SK-N-SH (cell line): ENCODE data around the gene ZDHHC24. TPM values are rescaled to one million over a fixed set of nuclear protein-coding genes. Genes with fewer than 3 reads are reported as not detected.

Source experiments
- CTCF ChIA-PET: fragments of 300-600, 350-600 bp; formaldehyde crosslinking; extraction: SDS; loops from one replicate; lab custom pipeline; 2021; lab: Yijun Ruan, JAX
- POLR2A ChIA-PET: fragments of 350-600 bp; sonication (Branson Sonifier 250); formaldehyde crosslinking; extraction: SDS; loops from one replicate; lab custom pipeline; 2020; ENCODE audit warnings: antibody characterized with exemption, inconsistent platforms; lab: Yijun Ruan, JAX
- DNase-seq: peaks from one replicate; pipeline ENCODE4 v3.0.0; 2012
- H2AFZ ChIP-seq: fragments of 200-600 bp; sonication (generic); 2 replicates; pipeline ENCODE4 v1.8.1; 2016; ENCODE audit warnings: antibody characterized with exemption, mild to moderate bottlenecking, low read depth
- H3F3A ChIP-seq: fragments of 200-600 bp; sonication (generic); replicated peaks from 2 replicates; pipeline ENCODE3; 2016; ENCODE audit warnings: antibody characterized with exemption, mild to moderate bottlenecking; ENCODE audit not compliant: insufficient read depth
- H3K27ac ChIP-seq, 2 experiments: fragments of 200-500 bp in 1 of 2; fragments of 200-600 bp in 1 of 2; sonication (Bioruptor generic) in 1 of 2; sonication (generic), shearing (Covaris generic) in 1 of 2; 2 replicates each; pipeline versions ENCODE4 v1.5.1 to v1.6.1; 2014 to 2016; ENCODE audit warnings: low read depth in 2 of 2, inconsistent platforms in 1 of 2, low read length in 1 of 2, mild to moderate bottlenecking in 1 of 2, mixed read lengths in 1 of 2
- H3K27me3 ChIP-seq: fragments of 200-600 bp; sonication (generic), shearing (Covaris generic); 2 replicates; pipeline ENCODE4 v1.6.1; 2016; ENCODE audit warnings: mixed run types; ENCODE audit not compliant: insufficient read depth
- H3K36me3 ChIP-seq, 2 experiments: fragments of 200-500 bp in 1 of 2; fragments of 200-600 bp in 1 of 2; sonication (Bioruptor generic) in 1 of 2; sonication (generic) in 1 of 2; replicated peaks in 1 of 2; 2 replicates each; pipeline versions ENCODE3 to v1.5.1; 2014 to 2016; ENCODE audit warnings: low read length in 1 of 2, mild to moderate bottlenecking in 1 of 2; ENCODE audit not compliant: insufficient read depth in 2 of 2, control insufficient read depth in 1 of 2
- H3K4me1 ChIP-seq, 2 experiments: fragments of 200-500 bp in 1 of 2; fragments of 200-600 bp in 1 of 2; sonication (Bioruptor generic) in 1 of 2; sonication (generic), shearing (Covaris generic) in 1 of 2; 2 replicates each; pipeline versions ENCODE4 v1.5.1 to v1.6.1; 2014 to 2016; ENCODE audit warnings: low read depth in 1 of 2, low read length in 1 of 2, mixed run types in 1 of 2; ENCODE audit not compliant: insufficient read depth in 2 of 2, control insufficient read depth in 1 of 2
- H3K4me2 ChIP-seq: fragments of 200-600 bp; sonication (generic), shearing (Covaris generic); 2 replicates; pipeline ENCODE4 v1.6.1; 2017; ENCODE audit warnings: mixed run types
- H3K4me3 ChIP-seq, 2 experiments: fragments of 200-500 bp in 1 of 2; fragments of 200-600 bp in 1 of 2; sonication (Bioruptor generic) in 1 of 2; sonication (generic), shearing (Covaris generic) in 1 of 2; 2 replicates each; pipeline versions ENCODE4 v1.5.1 to v1.8.1; 2014 to 2016; ENCODE audit warnings: low read depth in 2 of 2, inconsistent platforms in 1 of 2, low read length in 1 of 2, mild to moderate bottlenecking in 1 of 2, mixed read lengths in 1 of 2, moderate library complexity in 1 of 2
- H3K79me2 ChIP-seq: fragments of 200-600 bp; sonication (generic); 2 replicates; pipeline ENCODE4 v1.8.1; 2017; ENCODE audit warnings: mild to moderate bottlenecking; ENCODE audit not compliant: insufficient read depth
- H3K9ac ChIP-seq: fragments of 200-600 bp; sonication (generic); 2 replicates; pipeline ENCODE4 v1.6.1; 2017; ENCODE audit warnings: mixed run types
- H3K9me2 ChIP-seq: fragments of 200-600 bp; sonication (generic); 2 replicates; pipeline ENCODE4 v1.6.1; 2017; ENCODE audit warnings: mixed run types
- H3K9me3 ChIP-seq: fragments of 200-600 bp; sonication (generic); 2 replicates; pipeline ENCODE4 v1.6.1; 2017; ENCODE audit warnings: mixed run types, mild to moderate bottlenecking, moderate library complexity
- H4K20me1 ChIP-seq: fragments of 200-600 bp; sonication (generic); 2 replicates; pipeline ENCODE4 v1.6.1; 2017; ENCODE audit warnings: mild to moderate bottlenecking, mixed run types; ENCODE audit not compliant: insufficient read depth
- EP300 ChIP-seq, 2 experiments: IDR thresholded peaks; 2 replicates each; pipeline versions ENCODE4 v1.4.0 to v1.6.1; 2012; ENCODE audit warnings: borderline replicate concordance in 1 of 2, low read depth in 1 of 2, low read length in 1 of 2
- GABPA ChIP-seq: IDR thresholded peaks from 2 replicates; pipeline ENCODE4 v1.4.0; 2012; ENCODE audit warnings: low read depth, mild to moderate bottlenecking
- GATA2 ChIP-seq: sonication (generic); formaldehyde crosslinking; IDR thresholded peaks from 2 replicates; pipeline ENCODE4 v1.5.0; 2020; ENCODE audit warnings: mild to moderate bottlenecking, missing genetic modification reagents
- MEF2A ChIP-seq: IDR thresholded peaks from 2 replicates; pipeline ENCODE4 v1.4.0; 2012; ENCODE audit warnings: low read depth, borderline replicate concordance
- MXI1 ChIP-seq: IDR thresholded peaks from 2 replicates; pipeline ENCODE4 v1.6.1; 2012; ENCODE audit warnings: mild to moderate bottlenecking, low read depth, low read length, improper control_type of control experiment
- NFIC ChIP-seq: IDR thresholded peaks from 2 replicates; pipeline ENCODE4 v1.4.0; 2012; ENCODE audit warnings: borderline replicate concordance
- NRF1 ChIP-seq: IDR thresholded peaks from 2 replicates; pipeline ENCODE4 v1.6.1; 2012; ENCODE audit warnings: low read depth, mild to moderate bottlenecking, low read length
- RCOR1 ChIP-seq: fragments of 150-350 bp; IDR thresholded peaks from 2 replicates; pipeline ENCODE4 v1.6.1; 2017; ENCODE audit warnings: antibody characterized with exemption, low read length
- RFX5 ChIP-seq: IDR thresholded peaks from 2 replicates; pipeline ENCODE4 v1.6.1; 2012; ENCODE audit warnings: mild to moderate bottlenecking, improper control_type of control experiment, low read length
- RXRA ChIP-seq: IDR thresholded peaks from 2 replicates; pipeline ENCODE4 v1.4.0; 2012; ENCODE audit warnings: low read depth, mild to moderate bottlenecking, borderline replicate concordance
- SIN3A ChIP-seq: IDR thresholded peaks from 2 replicates; pipeline ENCODE4 v1.6.1; 2012; ENCODE audit warnings: low read depth, mild to moderate bottlenecking, low read length, moderate library complexity, borderline replicate concordance
- SMC3 ChIP-seq: IDR thresholded peaks from 2 replicates; pipeline ENCODE4 v1.6.1; 2012; ENCODE audit warnings: low read depth, low read length, improper control_type of control experiment
- TCF12 ChIP-seq: IDR thresholded peaks from 2 replicates; pipeline ENCODE4 v1.4.0; 2012
- TEAD4 ChIP-seq: IDR thresholded peaks from 2 replicates; pipeline ENCODE4 v1.4.0; 2012; ENCODE audit warnings: mild to moderate bottlenecking, borderline replicate concordance; ENCODE audit not compliant: insufficient read depth
- USF1 ChIP-seq: IDR thresholded peaks from 2 replicates; pipeline ENCODE4 v1.4.0; 2012; ENCODE audit warnings: low read depth, borderline replicate concordance
- USF2 ChIP-seq: fragments of 150-350 bp; IDR thresholded peaks from 2 replicates; pipeline ENCODE4 v1.6.1; 2017; ENCODE audit warnings: antibody characterized with exemption, low read length, low read depth, borderline replicate concordance
- YY1 ChIP-seq: IDR thresholded peaks from 2 replicates; pipeline ENCODE4 v1.4.0; 2012; ENCODE audit warnings: low read depth, mild to moderate bottlenecking
- WGBS: methylation state at CpG from one replicate; pipeline ENCODE4 v1.1.6; 2017; ENCODE audit warnings: low lambda C conversion rate; 5-methylcytosine and 5-hydroxymethylcytosine counted together
- polyA plus RNA-seq, 3 experiments: library from polyadenylated mRNA; depleted of rRNA; stranded (reverse); fragments of >200 nt; gene quantifications; 2 replicates each; pipeline ENCODE4 v1.2.3, GENCODE V29; 2012
- TF ChIP-seq, protein P1 (sequence below): fragments of 200-600 bp; sonication (generic); IDR thresholded peaks from 2 replicates; pipeline ENCODE4 v1.6.1; 2017; ENCODE audit warnings: antibody characterized with exemption, mild to moderate bottlenecking, moderate library complexity
- TF ChIP-seq, protein P2 (sequence below): IDR thresholded peaks from 2 replicates; pipeline ENCODE4 v1.4.0; 2012; ENCODE audit warnings: low read depth
- TF ChIP-seq, protein P3 (sequence below): IDR thresholded peaks from 2 replicates; pipeline ENCODE4 v1.4.0; 2012; ENCODE audit warnings: low read depth, borderline replicate concordance

Gene ZDHHC24
- polyA plus RNA-seq, 1 of the 3 experiments (the other 2 are of a cell fraction): 13.1 TPM

DNA sequence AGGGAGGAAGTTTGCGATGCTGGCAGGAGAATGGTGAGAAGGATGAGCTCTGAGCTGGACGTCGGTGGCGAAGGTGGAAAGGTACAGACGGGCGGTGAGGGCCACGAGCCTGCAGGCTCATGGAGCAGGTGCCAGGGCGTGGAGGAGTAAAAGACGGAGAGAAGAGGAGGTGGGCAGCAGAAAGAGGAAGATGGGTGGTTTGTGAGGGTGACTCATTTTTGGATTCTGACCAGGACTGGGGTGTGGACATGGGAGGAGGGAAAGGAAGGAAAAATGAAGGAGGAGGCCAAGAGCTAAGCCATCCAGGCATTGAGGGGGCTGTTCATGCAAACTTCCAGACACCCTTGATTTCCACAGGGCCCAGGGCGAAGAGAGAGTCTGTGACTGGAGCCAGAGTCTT lies 3.5 kb downstream of the ZDHHC24 start:
- Histone ChIP-seq H3K4me3 (no peak overlapping the region), H4K20me1 (no peaks in the 10 kb centered on the region), H2AFZ (no peak overlapping the region), H3K4me1 (peaks cover 0 to 10% of the 10 kb centered on the region in 2 experiments; a peak in 1 of 4 replicates), H3K9me2 (no peaks in the 10 kb centered on the region), H3K4me2 (no peak overlapping the region), H3K27ac (no peak overlapping the region), H3K79me2 (peaks cover 7% of the 10 kb centered on the region), H3F3A (peaks cover 4% of the 10 kb centered on the region), H3K9me3 (no peaks in the 10 kb centered on the region), H3K27me3 (no peaks in the 10 kb centered on the region), H3K36me3 (peaks cover 4 to 13% of the 10 kb centered on the region in 2 experiments), H3K9ac (no peak overlapping the region)
- no peak for DNase-seq
- TF ChIP-seq SMC3 (no peak), USF2 (no peak), SIN3A (no peak), RXRA (no peak), NFIC (no peak), YY1 (no peak), EP300 (IDR thresholded peaks at IDR 0.05; ENCODE audit: borderline replicate concordance in 1 of 2, low read depth in 1 of 2, low read length in 1 of 2) (no peak), GABPA (no peak), RCOR1 (no peak), MXI1 (no peak), TEAD4 (no peak), NRF1 (no peak)
- TF ChIP-seq, protein P1, sequence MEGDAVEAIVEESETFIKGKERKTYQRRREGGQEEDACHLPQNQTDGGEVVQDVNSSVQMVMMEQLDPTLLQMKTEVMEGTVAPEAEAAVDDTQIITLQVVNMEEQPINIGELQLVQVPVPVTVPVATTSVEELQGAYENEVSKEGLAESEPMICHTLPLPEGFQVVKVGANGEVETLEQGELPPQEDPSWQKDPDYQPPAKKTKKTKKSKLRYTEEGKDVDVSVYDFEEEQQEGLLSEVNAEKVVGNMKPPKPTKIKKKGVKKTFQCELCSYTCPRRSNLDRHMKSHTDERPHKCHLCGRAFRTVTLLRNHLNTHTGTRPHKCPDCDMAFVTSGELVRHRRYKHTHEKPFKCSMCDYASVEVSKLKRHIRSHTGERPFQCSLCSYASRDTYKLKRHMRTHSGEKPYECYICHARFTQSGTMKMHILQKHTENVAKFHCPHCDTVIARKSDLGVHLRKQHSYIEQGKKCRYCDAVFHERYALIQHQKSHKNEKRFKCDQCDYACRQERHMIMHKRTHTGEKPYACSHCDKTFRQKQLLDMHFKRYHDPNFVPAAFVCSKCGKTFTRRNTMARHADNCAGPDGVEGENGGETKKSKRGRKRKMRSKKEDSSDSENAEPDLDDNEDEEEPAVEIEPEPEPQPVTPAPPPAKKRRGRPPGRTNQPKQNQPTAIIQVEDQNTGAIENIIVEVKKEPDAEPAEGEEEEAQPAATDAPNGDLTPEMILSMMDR: no peak
- TF ChIP-seq, protein P2, sequence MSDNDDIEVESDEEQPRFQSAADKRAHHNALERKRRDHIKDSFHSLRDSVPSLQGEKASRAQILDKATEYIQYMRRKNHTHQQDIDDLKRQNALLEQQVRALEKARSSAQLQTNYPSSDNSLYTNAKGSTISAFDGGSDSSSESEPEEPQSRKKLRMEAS: no peak
- CTCF ChIA-PET: interaction anchor here (1.0 to 2.3 kb wide), 3 partner anchors 124 to 153 kb away, joined by 3 to 10 read pairs (median 3); no protein-coding TSS in a partner anchor
- POLR2A ChIA-PET: interaction anchor here (0.9 kb wide), 1 partner anchor 32 kb away, joined by 4 read pairs; the partner anchor contains the start of gene BBS1
- WGBS: 93% methylated on average over 10 of the region's 10 CpGs

- H3K9ac ChIP-seq: no peak overlapping the region
- no peaks in the 10 kb centered on the region for H3K27me3 ChIP-seq
- peaks cover 4% of the 10 kb centered on the region for H3F3A ChIP-seq
- no peaks in the 10 kb centered on the region for H3K9me3 ChIP-seq
- no peak overlapping the region for H2AFZ ChIP-seq
- no peak overlapping the region for H3K4me2 ChIP-seq
- no peak overlapping the region for H3K27ac ChIP-seq
- ChIA-PET POLR2A (interaction anchor here (0.9 kb wide), 1 partner anchor 31 kb away, joined by 4 read pairs; the partner anchor contains the start of gene BBS1), CTCF (interaction anchor here (1.5 to 2.3 kb wide), 2 partner anchors 137 to 153 kb away, joined by 3 to 10 read pairs; no protein-coding TSS in a partner anchor)
- no peaks in the 10 kb centered on the region for H4K20me1 ChIP-seq
- peaks cover 7% of the 10 kb centered on the region for H3K79me2 ChIP-seq
- H3K4me1 ChIP-seq: peaks cover 0 to 10% of the 10 kb centered on the region in 2 experiments; a peak in 1 of 4 replicates
- WGBS: 90% methylated on average over 4 of the region's 4 CpGs
- no peak overlapping the region for H3K4me3 ChIP-seq
- peaks cover 4 to 13% of the 10 kb centered on the region in 2 experiments for H3K36me3 ChIP-seq
- DNase-seq: no peak
- no peaks in the 10 kb centered on the region for H3K9me2 ChIP-seq
- no peak for TF ChIP-seq NRF1
- TF ChIP-seq SMC3: no peak
- TF ChIP-seq, protein P2: no peak
- TF ChIP-seq, protein P3, sequence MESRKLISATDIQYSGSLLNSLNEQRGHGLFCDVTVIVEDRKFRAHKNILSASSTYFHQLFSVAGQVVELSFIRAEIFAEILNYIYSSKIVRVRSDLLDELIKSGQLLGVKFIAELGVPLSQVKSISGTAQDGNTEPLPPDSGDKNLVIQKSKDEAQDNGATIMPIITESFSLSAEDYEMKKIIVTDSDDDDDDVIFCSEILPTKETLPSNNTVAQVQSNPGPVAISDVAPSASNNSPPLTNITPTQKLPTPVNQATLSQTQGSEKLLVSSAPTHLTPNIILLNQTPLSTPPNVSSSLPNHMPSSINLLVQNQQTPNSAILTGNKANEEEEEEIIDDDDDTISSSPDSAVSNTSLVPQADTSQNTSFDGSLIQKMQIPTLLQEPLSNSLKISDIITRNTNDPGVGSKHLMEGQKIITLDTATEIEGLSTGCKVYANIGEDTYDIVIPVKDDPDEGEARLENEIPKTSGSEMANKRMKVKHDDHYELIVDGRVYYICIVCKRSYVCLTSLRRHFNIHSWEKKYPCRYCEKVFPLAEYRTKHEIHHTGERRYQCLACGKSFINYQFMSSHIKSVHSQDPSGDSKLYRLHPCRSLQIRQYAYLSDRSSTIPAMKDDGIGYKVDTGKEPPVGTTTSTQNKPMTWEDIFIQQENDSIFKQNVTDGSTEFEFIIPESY: no peak
- TF ChIP-seq USF1: no peak
- TF ChIP-seq GATA2 (CRISPR knock-in tag): no peak
- no peak for TF ChIP-seq MEF2A
- TF ChIP-seq TCF12: no peak
- TF ChIP-seq RFX5: no peak
These were observed 4.0 kb downstream of the ZDHHC24 start for GRCh38 chr11:66541892-66542291.
